GM10266 (cell line): ENCODE data around the gene RELL2.

ENCODE experiments used
- DNase-seq: peaks from one replicate; pipeline ENCODE4 v3.0.0; 2012; ENCODE audit errors: extremely low spot score
- CTCF ChIP-seq: IDR thresholded peaks from 2 replicates; pipeline ENCODE4 v1.5.1; 2012; ENCODE audit warnings: mild to moderate bottlenecking, low read depth; ENCODE audit not compliant: control insufficient read depth, insufficient read depth; ENCODE audit errors: missing control alignments

RELL2 gene

DNA sequence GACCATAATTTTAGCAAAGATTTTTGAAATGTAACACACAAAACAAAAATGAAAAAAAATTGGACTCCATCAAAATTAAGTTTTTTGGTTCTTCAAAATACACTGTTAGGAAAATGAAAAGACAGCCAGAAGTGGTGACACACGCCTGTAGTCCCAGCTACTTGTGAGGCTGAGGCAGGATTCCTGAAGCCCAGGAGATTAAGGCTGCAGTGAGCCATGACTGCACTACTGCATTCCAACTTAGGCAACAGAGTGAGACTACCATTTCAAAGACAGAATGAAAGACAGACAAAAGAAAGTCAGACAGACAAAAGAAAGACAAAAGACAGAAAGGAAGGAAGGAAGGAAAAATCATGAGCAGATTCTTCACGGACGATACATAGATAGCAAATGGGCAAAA, 25.5 kb upstream of the RELL2 start:
- TF ChIP-seq CTCF, result no peak
- no peak for DNase-seq

GRCh38 chr5:141613344-141613743, 23.5 kb upstream of the RELL2 start:
- TF ChIP-seq CTCF, result no peak
- DNase-seq, result no peak

DNA sequence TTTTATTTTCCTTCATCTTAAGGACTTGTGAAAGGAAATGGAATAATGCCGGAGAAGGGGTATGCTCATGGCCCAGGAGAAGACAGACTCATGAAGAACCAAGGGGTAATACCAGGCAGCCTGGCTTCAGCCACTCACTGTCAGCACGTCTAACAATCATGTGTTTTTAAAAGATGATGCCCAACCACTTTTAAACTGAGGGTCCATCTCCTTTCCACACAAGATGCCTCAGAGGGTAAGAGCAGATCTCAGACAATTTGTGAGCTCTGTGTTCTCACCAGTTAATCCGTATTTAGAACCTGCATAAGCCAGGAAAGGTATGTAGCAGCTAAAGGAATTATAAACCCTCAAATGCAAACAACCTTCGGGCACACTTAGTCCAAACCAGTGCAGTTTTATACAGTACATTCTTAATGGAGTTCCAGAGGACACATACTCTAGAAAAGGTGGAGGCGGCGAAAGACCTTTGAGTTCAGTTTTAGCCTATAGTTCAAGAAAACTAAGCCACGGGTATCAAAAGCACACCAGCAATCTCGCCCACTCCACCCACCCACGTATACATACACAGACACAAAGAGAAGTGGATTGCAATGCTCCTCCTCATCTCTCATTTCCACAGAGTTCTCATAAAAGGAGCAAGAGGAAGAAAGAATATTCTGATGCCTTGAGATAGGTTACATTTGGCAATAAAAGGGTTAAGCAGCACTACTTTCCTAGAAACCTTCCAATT, 20.6 kb upstream of the RELL2 start:
- TF ChIP-seq CTCF, result no peak
- no peak for DNase-seq

GRCh38 chr5:141617128-141617527, 19.7 kb upstream of the RELL2 start:
- no peak for TF ChIP-seq CTCF
- DNase-seq, result no peak

DNA sequence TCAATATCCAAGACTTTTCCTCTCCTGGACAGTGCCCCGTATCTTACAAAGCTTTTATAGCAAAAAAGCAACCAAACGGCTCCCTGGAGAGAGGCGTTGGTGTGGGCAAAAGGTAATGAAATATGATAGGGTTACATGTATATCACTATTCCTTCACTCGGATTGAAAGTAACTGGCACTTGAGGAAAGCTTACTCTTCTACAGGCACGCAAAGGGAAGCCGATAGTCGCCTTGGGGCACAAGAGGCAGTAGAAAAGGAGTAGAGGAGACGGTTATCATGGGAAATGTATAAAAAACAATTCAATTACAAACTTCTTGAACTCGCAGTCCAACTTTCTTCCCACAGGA, 19.1 kb upstream of the RELL2 start:
- no peak for DNase-seq
- no peak for TF ChIP-seq CTCF

DNA sequence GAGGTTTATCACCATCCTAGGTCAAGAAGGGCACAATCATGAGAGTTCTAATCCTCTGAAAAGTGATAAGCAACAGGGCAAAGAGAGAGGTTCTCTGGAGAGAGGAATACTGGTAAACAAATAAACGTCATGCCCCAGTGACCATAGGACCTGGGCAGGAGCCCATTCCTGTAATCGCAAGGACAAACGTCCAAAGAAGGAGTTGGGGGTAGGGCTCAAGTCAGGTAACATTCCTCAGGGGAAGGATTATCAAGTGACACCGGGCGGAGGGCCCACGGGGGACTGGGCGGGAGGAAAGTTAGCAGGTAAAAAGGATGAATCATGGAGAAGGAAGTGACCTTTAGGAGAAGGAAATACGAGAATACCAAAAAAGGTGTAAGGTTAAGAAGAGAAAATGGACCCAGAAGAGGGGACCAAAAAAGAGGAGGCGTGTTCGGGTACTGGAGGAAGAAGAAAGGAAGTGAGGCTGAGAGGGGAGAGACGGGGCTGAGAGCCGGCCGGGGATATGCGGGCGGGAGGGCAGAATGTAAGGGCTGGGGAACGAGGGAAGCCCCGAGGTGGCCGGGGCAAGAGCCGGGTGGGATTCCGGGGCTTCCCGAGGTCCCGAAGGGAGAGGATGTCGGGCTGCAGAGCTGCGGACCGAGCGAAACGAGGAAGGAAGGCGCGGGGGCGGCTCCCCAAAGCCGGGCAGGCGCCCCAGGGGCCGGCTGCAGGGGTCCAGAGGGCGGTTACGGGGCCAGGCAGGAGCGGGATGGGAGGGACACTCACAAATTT, 18.6 kb upstream of the RELL2 start:
- no peak for TF ChIP-seq CTCF
- peak; percentile 51 for DNase-seq
